GM23338 (cell line): ENCODE data around the gene KIAA0753. TPM values are rescaled to one million over a fixed set of nuclear protein-coding genes. Genes with fewer than 3 reads are reported as not detected.
A peak's percentile ranks its signal among the peaks of the same experiment; 100 is the strongest.

ENCODE experiments used
- ATAC-seq: fragments of 200-7000 bp; cut with Tn5 transposase; 3 replicates; pipeline ENCODE4 v1.9.1; 2020
- DNase-seq: peaks from one replicate; pipeline ENCODE4 v3.0.0-alpha.2; 2015; ENCODE audit warnings: low spot score
- H2AFZ ChIP-seq: fragments of 200-600 bp; sonication (generic); 2 replicates; pipeline ENCODE4 v1.8.0; 2016; ENCODE audit warnings: antibody characterized with exemption, mild to moderate bottlenecking, moderate library complexity
- H3F3A ChIP-seq: fragments of 200-600 bp; sonication (generic); replicated peaks from 2 replicates; pipeline ENCODE4 v1.8.0; 2017; ENCODE audit warnings: antibody characterized with exemption, mixed run types, low read depth
- H3K27ac ChIP-seq: fragments of 200-600 bp; sonication (generic); 2 replicates; pipeline ENCODE4 v1.6.1; 2016; ENCODE audit warnings: low read depth
- H3K27me3 ChIP-seq: fragments of 200-600 bp; sonication (generic); 2 replicates; pipeline ENCODE4 v1.8.0; 2016; ENCODE audit warnings: mild to moderate bottlenecking, mixed run types, moderate library complexity; ENCODE audit not compliant: insufficient read depth
- H3K36me3 ChIP-seq: fragments of 200-600 bp; sonication (generic); 2 replicates; pipeline ENCODE4 v1.8.0; 2016; ENCODE audit warnings: mild to moderate bottlenecking; ENCODE audit not compliant: insufficient read depth
- H3K4me1 ChIP-seq: fragments of 200-600 bp; sonication (generic); 2 replicates; pipeline ENCODE4 v1.8.0; 2016; ENCODE audit warnings: mild to moderate bottlenecking, moderate library complexity; ENCODE audit not compliant: insufficient read depth
- H3K4me2 ChIP-seq: fragments of 200-600 bp; sonication (generic); 2 replicates; pipeline ENCODE4 v1.7.1; 2017; ENCODE audit warnings: mixed run types
- H3K4me3 ChIP-seq: fragments of 200-600 bp; sonication (generic); 2 replicates; pipeline ENCODE4 v1.6.1; 2016; ENCODE audit warnings: mixed run types
- H3K79me2 ChIP-seq: fragments of 200-600 bp; sonication (generic); replicated peaks from 2 replicates; pipeline ENCODE4 v1.8.0; 2017; ENCODE audit warnings: mild to moderate bottlenecking; ENCODE audit not compliant: insufficient read depth
- H3K9me2 ChIP-seq: fragments of 200-600 bp; sonication (generic); 2 replicates; pipeline ENCODE4 v1.8.0; 2017; ENCODE audit not compliant: insufficient read depth
- H4K20me1 ChIP-seq: fragments of 200-600 bp; sonication (generic); replicated peaks from 2 replicates; pipeline ENCODE4 v1.8.0; 2017; ENCODE audit warnings: mild to moderate bottlenecking; ENCODE audit not compliant: insufficient read depth
- H3K27ac Mint-ChIP-seq: 2 replicates; pipeline ENCODE4 v1.8.0; 2020; ENCODE audit warnings: inconsistent platforms, mild to moderate bottlenecking, moderate library complexity, mixed read lengths
- H3K27me3 Mint-ChIP-seq: 3 replicates; pipeline ENCODE4 v1.8.0; 2022; ENCODE audit warnings: low read depth, mild to moderate bottlenecking, moderate library complexity, mixed read lengths, inconsistent platforms; ENCODE audit not compliant: insufficient read depth, poor library complexity
- H3K36me3 Mint-ChIP-seq: 3 replicates; pipeline ENCODE4 v1.8.0; 2021; ENCODE audit warnings: low read depth, mild to moderate bottlenecking, inconsistent platforms, moderate library complexity, mixed read lengths
- H3K4me1 Mint-ChIP-seq: 3 replicates; pipeline ENCODE4 v1.8.0; 2020; ENCODE audit warnings: mild to moderate bottlenecking, inconsistent platforms, mixed read lengths
- H3K4me3 Mint-ChIP-seq: 3 replicates; pipeline ENCODE4 v1.8.0; 2021; ENCODE audit warnings: moderate library complexity, mild to moderate bottlenecking, inconsistent platforms, mixed read lengths
- H3K9me3 Mint-ChIP-seq: 3 replicates; pipeline ENCODE4 v1.8.0; 2020; ENCODE audit warnings: moderate library complexity, mild to moderate bottlenecking, inconsistent platforms, mixed read lengths
- CREB1 ChIP-seq: fragments of 250-450 bp; sonication (Bioruptor Pico); IDR thresholded peaks from 2 replicates; pipeline ENCODE4 v1.5.0; 2020; ENCODE audit warnings: low read depth, mild to moderate bottlenecking, moderate library complexity
- EZH2 ChIP-seq: fragments of 200-600 bp; sonication (generic); IDR thresholded peaks from one replicate; pipeline ENCODE4 v1.8.0; 2017; ENCODE audit warnings: antibody characterized with exemption, mild to moderate bottlenecking, low read depth; ENCODE audit not compliant: unreplicated experiment
- EZH2phosphoT487 ChIP-seq: fragments of 200-600 bp; sonication (generic); IDR thresholded peaks from one replicate; pipeline ENCODE4 v1.8.1; 2018; ENCODE audit warnings: antibody characterized with exemption; ENCODE audit not compliant: unreplicated experiment
- JUNB ChIP-seq: IDR thresholded peaks from one replicate; pipeline ENCODE4 v1.6.1; 2016; ENCODE audit warnings: antibody characterized with exemption; ENCODE audit not compliant: unreplicated experiment
- NANOG ChIP-seq: IDR thresholded peaks from 2 replicates; pipeline ENCODE4 v1.6.1; 2016; ENCODE audit warnings: antibody characterized with exemption, borderline replicate concordance
- POLR2AphosphoS5 ChIP-seq: IDR thresholded peaks from 2 replicates; pipeline ENCODE4 v1.6.1; 2016; ENCODE audit warnings: antibody characterized with exemption, low read depth
- STAT1 ChIP-seq: IDR thresholded peaks from one replicate; pipeline ENCODE4 v1.6.1; 2016; ENCODE audit warnings: antibody characterized with exemption; ENCODE audit not compliant: unreplicated experiment
- ZNF114 ChIP-seq: fragments of 250-450 bp; sonication (Bioruptor Pico); IDR thresholded peaks from 2 replicates; pipeline ENCODE4 v1.5.0; 2020; ENCODE audit warnings: mild to moderate bottlenecking, moderate library complexity
- ZNF331 ChIP-seq: fragments of 250-450 bp; sonication (Bioruptor Pico); IDR thresholded peaks from 2 replicates; pipeline ENCODE4 v1.5.0; 2020; ENCODE audit warnings: low read depth, mild to moderate bottlenecking, moderate library complexity
- polyA plus RNA-seq: library from polyadenylated mRNA; unstranded; fragments of >200 nt; fragmentation: Nextera tagmentation; extraction: Ambion mirVana; gene quantifications from 2 replicates; pipeline ENCODE4 v1.2.1, GENCODE V29; 2016
- total RNA-seq: library from RNA; depleted of rRNA; stranded (reverse); fragments of >200 nt; shearing (Covaris generic); gene quantifications from 2 replicates; pipeline ENCODE4 v1.2.3, GENCODE V29; 2014
- TF ChIP-seq, protein P1 (sequence below): IDR thresholded peaks from 2 replicates; pipeline ENCODE4 v1.6.1; 2016; ENCODE audit warnings: antibody characterized with exemption
- TF ChIP-seq, protein P2 (sequence below): IDR thresholded peaks from one replicate; pipeline ENCODE4 v1.6.1; 2018; ENCODE audit warnings: antibody characterized with exemption; ENCODE audit not compliant: unreplicated experiment
- TF ChIP-seq, protein P3 (sequence below): fragments of 250-450 bp; sonication (Bioruptor Pico); IDR thresholded peaks from 2 replicates; pipeline ENCODE4 v1.5.0; 2020; ENCODE audit warnings: mild to moderate bottlenecking, moderate library complexity
- TF ChIP-seq, protein P4 (sequence below), 2 experiments: fragments of 200-600 bp in 1 of 2; sonication (generic) in 1 of 2; conservative IDR thresholded peaks; 2 replicates each; pipeline versions ENCODE4 v1.5.1 to v1.6.1; 2016 to 2017; ENCODE audit warnings: antibody characterized with exemption in 2 of 2, low read depth in 2 of 2, mild to moderate bottlenecking in 2 of 2, moderate library complexity in 1 of 2

The KIAA0753 gene
- total and polyA plus RNA-seq, 2 experiments from 2014 or later, result 6.0 to 27.8 TPM

DNA sequence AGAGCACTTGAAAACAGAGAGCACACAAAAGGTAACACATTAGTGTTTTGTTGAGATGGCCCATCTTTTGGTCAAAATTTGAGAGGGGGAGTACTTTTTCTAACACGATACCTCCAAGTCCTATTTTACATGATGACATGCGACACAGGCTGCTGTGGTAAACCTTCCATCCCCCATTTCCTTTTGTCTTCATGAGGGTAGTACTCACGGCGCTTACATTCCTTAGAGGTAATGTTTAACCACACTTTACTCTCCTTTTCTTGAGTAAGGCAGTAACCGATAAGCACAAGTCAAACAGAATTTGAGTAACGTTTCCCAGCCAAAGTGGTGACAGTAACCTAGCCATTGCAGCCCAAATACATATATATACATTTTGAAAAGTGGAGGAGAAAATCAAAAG, 48.3 kb downstream of the KIAA0753 start (continued):
- no peak for TF ChIP-seq ZNF114 (CRISPR knock-in tag)
- TF ChIP-seq EZH2phosphoT487, result no peak
- no peak for TF ChIP-seq ZNF331 (CRISPR knock-in tag)

DNA sequence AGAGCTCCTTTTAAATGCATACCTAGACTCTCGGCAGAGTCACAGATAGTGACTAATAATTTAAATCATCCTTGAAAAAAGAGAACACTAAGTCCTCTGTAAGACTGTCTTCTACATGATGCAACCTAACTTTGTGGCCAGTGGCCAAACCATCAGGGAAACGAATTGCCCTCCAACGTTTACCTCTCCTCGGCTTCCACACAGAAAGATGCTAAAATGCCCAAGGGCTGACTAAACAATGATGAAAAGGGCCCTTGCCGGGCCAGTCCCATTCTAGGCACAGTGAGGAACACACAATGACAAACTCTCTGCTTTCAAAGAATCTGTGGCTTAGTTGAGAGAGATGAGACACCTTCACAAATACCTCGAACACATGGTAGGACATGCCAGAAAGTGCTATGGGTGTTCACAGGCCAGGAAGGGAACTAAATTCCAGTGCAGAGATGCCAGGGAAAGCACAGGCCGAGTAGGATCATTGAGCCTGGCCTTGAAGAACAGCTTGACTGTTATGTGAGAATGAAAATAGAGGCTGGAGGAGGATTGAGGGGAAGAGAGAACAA, 48.8 kb downstream of the KIAA0753 start:
- Histone ChIP-seq H4K20me1 (no peaks in the 10 kb centered on the region; the same call in 1 of the 2 replicates), H3K4me1 (no peaks in the 10 kb centered on the region), H3K27ac (peak overlapping the region; percentile 68), H3K9me2 (no peaks in the 10 kb centered on the region), H3K4me2 (no peak overlapping the region), H2AFZ (no peak overlapping the region), H3F3A (no peaks in the 10 kb centered on the region), H3K79me2 (no peaks in the 10 kb centered on the region), H3K36me3 (peaks cover 39% of the 10 kb centered on the region), H3K4me3 (no peak overlapping the region), H3K27me3 (no peaks in the 10 kb centered on the region)
- ATAC-seq (no peak), DNase-seq (no peak)
- Mint-ChIP-seq H3K36me3 (peaks cover 69% of the 10 kb centered on the region), H3K4me1 (peaks cover 7% of the 10 kb centered on the region; the same call in 2 of the 3 replicates), H3K27ac (peak overlapping the region; percentile 10), H3K27me3 (no peaks in the 10 kb centered on the region), H3K4me3 (no peak overlapping the region), H3K9me3 (no peaks in the 10 kb centered on the region)
- TF ChIP-seq NANOG (no peak), EZH2 (no peak), ZNF114 (CRISPR knock-in tag) (no peak), CREB1 (CRISPR knock-in tag) (no peak), ZNF331 (CRISPR knock-in tag) (no peak), JUNB (no peak), EZH2phosphoT487 (no peak), STAT1 (no peak), POLR2AphosphoS5 (no peak)
- TF ChIP-seq, protein P1, sequence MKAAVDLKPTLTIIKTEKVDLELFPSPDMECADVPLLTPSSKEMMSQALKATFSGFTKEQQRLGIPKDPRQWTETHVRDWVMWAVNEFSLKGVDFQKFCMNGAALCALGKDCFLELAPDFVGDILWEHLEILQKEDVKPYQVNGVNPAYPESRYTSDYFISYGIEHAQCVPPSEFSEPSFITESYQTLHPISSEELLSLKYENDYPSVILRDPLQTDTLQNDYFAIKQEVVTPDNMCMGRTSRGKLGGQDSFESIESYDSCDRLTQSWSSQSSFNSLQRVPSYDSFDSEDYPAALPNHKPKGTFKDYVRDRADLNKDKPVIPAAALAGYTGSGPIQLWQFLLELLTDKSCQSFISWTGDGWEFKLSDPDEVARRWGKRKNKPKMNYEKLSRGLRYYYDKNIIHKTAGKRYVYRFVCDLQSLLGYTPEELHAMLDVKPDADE, result no peak
- TF ChIP-seq, protein P2, sequence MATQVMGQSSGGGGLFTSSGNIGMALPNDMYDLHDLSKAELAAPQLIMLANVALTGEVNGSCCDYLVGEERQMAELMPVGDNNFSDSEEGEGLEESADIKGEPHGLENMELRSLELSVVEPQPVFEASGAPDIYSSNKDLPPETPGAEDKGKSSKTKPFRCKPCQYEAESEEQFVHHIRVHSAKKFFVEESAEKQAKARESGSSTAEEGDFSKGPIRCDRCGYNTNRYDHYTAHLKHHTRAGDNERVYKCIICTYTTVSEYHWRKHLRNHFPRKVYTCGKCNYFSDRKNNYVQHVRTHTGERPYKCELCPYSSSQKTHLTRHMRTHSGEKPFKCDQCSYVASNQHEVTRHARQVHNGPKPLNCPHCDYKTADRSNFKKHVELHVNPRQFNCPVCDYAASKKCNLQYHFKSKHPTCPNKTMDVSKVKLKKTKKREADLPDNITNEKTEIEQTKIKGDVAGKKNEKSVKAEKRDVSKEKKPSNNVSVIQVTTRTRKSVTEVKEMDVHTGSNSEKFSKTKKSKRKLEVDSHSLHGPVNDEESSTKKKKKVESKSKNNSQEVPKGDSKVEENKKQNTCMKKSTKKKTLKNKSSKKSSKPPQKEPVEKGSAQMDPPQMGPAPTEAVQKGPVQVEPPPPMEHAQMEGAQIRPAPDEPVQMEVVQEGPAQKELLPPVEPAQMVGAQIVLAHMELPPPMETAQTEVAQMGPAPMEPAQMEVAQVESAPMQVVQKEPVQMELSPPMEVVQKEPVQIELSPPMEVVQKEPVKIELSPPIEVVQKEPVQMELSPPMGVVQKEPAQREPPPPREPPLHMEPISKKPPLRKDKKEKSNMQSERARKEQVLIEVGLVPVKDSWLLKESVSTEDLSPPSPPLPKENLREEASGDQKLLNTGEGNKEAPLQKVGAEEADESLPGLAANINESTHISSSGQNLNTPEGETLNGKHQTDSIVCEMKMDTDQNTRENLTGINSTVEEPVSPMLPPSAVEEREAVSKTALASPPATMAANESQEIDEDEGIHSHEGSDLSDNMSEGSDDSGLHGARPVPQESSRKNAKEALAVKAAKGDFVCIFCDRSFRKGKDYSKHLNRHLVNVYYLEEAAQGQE, result no peak
- TF ChIP-seq, protein P3, sequence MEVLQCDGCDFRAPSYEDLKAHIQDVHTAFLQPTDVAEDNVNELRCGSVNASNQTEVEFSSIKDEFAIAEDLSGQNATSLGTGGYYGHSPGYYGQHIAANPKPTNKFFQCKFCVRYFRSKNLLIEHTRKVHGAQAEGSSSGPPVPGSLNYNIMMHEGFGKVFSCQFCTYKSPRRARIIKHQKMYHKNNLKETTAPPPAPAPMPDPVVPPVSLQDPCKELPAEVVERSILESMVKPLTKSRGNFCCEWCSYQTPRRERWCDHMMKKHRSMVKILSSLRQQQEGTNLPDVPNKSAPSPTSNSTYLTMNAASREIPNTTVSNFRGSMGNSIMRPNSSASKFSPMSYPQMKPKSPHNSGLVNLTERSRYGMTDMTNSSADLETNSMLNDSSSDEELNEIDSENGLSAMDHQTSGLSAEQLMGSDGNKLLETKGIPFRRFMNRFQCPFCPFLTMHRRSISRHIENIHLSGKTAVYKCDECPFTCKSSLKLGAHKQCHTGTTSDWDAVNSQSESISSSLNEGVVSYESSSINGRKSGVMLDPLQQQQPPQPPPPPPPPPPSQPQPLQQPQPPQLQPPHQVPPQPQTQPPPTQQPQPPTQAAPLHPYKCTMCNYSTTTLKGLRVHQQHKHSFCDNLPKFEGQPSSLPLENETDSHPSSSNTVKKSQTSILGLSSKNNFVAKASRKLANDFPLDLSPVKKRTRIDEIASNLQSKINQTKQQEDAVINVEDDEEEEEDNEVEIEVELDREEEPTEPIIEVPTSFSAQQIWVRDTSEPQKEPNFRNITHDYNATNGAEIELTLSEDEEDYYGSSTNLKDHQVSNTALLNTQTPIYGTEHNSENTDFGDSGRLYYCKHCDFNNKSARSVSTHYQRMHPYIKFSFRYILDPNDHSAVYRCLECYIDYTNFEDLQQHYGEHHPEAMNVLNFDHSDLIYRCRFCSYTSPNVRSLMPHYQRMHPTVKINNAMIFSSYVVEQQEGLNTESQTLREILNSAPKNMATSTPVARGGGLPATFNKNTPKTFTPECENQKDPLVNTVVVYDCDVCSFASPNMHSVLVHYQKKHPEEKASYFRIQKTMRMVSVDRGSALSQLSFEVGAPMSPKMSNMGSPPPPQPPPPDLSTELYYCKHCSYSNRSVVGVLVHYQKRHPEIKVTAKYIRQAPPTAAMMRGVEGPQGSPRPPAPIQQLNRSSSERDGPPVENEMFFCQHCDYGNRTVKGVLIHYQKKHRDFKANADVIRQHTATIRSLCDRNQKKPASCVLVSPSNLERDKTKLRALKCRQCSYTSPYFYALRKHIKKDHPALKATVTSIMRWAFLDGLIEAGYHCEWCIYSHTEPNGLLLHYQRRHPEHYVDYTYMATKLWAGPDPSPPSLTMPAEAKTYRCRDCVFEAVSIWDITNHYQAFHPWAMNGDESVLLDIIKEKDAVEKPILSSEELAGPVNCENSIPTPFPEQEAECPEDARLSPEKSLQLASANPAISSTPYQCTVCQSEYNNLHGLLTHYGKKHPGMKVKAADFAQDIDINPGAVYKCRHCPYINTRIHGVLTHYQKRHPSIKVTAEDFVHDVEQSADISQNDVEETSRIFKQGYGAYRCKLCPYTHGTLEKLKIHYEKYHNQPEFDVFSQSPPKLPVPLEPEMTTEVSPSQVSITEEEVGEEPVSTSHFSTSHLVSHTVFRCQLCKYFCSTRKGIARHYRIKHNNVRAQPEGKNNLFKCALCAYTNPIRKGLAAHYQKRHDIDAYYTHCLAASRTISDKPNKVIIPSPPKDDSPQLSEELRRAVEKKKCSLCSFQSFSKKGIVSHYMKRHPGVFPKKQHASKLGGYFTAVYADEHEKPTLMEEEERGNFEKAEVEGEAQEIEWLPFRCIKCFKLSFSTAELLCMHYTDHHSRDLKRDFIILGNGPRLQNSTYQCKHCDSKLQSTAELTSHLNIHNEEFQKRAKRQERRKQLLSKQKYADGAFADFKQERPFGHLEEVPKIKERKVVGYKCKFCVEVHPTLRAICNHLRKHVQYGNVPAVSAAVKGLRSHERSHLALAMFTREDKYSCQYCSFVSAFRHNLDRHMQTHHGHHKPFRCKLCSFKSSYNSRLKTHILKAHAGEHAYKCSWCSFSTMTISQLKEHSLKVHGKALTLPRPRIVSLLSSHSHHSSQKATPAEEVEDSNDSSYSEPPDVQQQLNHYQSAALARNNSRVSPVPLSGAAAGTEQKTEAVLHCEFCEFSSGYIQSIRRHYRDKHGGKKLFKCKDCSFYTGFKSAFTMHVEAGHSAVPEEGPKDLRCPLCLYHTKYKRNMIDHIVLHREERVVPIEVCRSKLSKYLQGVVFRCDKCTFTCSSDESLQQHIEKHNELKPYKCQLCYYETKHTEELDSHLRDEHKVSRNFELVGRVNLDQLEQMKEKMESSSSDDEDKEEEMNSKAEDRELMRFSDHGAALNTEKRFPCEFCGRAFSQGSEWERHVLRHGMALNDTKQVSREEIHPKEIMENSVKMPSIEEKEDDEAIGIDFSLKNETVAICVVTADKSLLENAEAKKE, result no peak
- TF ChIP-seq, protein P4, sequence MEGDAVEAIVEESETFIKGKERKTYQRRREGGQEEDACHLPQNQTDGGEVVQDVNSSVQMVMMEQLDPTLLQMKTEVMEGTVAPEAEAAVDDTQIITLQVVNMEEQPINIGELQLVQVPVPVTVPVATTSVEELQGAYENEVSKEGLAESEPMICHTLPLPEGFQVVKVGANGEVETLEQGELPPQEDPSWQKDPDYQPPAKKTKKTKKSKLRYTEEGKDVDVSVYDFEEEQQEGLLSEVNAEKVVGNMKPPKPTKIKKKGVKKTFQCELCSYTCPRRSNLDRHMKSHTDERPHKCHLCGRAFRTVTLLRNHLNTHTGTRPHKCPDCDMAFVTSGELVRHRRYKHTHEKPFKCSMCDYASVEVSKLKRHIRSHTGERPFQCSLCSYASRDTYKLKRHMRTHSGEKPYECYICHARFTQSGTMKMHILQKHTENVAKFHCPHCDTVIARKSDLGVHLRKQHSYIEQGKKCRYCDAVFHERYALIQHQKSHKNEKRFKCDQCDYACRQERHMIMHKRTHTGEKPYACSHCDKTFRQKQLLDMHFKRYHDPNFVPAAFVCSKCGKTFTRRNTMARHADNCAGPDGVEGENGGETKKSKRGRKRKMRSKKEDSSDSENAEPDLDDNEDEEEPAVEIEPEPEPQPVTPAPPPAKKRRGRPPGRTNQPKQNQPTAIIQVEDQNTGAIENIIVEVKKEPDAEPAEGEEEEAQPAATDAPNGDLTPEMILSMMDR (conservative IDR thresholded peaks at IDR 0.05; ENCODE audit: low read depth in 2 of 2), result no peak
